Upper lobe of left lung (tissue), 6 donors: ENCODE results near the gene FRYL. TPM values are rescaled to one million over a fixed set of nuclear protein-coding genes. Genes with fewer than 3 reads are reported as not detected.

Source experiments
- ATAC-seq, 2 donors: fragments of 200-7000 bp; cut with Tn5 transposase; one replicate each; pipeline ENCODE4 v1.9.1; 2022; ENCODE audit warnings: mild to moderate bottlenecking in 2 of 2, moderate library complexity in 2 of 2; ENCODE audit not compliant: low FRiP score in 2 of 2
- DNase-seq, 2 donors: peaks; one replicate each; pipeline ENCODE4 v3.0.0-alpha.2; 2019 to 2020
- H3K27ac ChIP-seq, 4 donors: fragments of 200-600 bp; sonication (generic); one replicate each; pipeline ENCODE4 v1.5.1; 2016 to 2019
- H3K27me3 ChIP-seq, 4 donors: fragments of 200-600 bp; sonication (generic); one replicate each; pipeline ENCODE4 v1.5.1; 2017 to 2019
- H3K36me3 ChIP-seq, 4 donors: fragments of 200-600 bp; sonication (generic); one replicate each; pipeline ENCODE4 v1.5.1; 2016 to 2019
- H3K4me1 ChIP-seq, 4 donors: fragments of 200-600 bp; sonication (generic); one replicate each; pipeline ENCODE4 v1.5.1; 2018 to 2019
- H3K4me3 ChIP-seq, 4 donors: fragments of 200-600 bp; sonication (generic); one replicate each; pipeline ENCODE4 v1.5.1; 2017 to 2019; ENCODE audit warnings: mild to moderate bottlenecking in 2 of 4, moderate library complexity in 1 of 4
- H3K9me3 ChIP-seq, 4 donors: fragments of 200-600 bp; sonication (generic); one replicate each; pipeline ENCODE4 v1.5.1; 2018 to 2019
- CTCF ChIP-seq, 6 experiments: fragments of 450-650 bp in 4 of 6; fragments of 200-600 bp in 2 of 6; sonication (generic) in 2 of 6; IDR thresholded peaks; one replicate each; pipeline ENCODE4 v1.5.1; 2016 to 2019; ENCODE audit warnings: antibody characterized with exemption in 6 of 6
- EP300 ChIP-seq, 4 donors: sonication (generic); formaldehyde crosslinking; IDR thresholded peaks; one replicate each; pipeline ENCODE4 v1.5.1; 2017; ENCODE audit warnings: antibody characterized with exemption in 4 of 4, control low read depth in 2 of 4
- POLR2A ChIP-seq, 4 donors: fragments of 450-650 bp; IDR thresholded peaks; one replicate each; pipeline ENCODE4 v1.5.1; 2016 to 2017; ENCODE audit warnings: antibody characterized with exemption in 4 of 4, mild to moderate bottlenecking in 2 of 4
- POLR2AphosphoS5 ChIP-seq, 2 donors: sonication (generic); formaldehyde crosslinking; IDR thresholded peaks; one replicate each; pipeline ENCODE4 v1.5.1; 2017; ENCODE audit warnings: antibody characterized with exemption in 2 of 2
- WGBS, 2 donors: methylation state at CpG; one replicate each; pipeline ENCODE4 v1.1.5; 2017 to 2018; 5-methylcytosine and 5-hydroxymethylcytosine counted together
- total RNA-seq, 6 donors: library from RNA; depleted of rRNA in 4 of 6; stranded (reverse); fragments of >200 nt in 4 of 6; gene quantifications; one replicate each; pipeline versions ENCODE4 v1.1.0 to v1.2.1, GENCODE V29; 2016 to 2021
- donor health status: DM: no; HTN: no; CAD: no; lungs with moderate emphysema.
- donor health status: DM: no; HTN: yes; CAD: no; lungs with severe emphysema.

Gene FRYL
- total RNA-seq, 6 donors from 2014 or later = 48.6 to 96.9 (median 69.2) TPM

- H3K4me1 ChIP-seq = no peaks in the 10 kb centered on the region
- H3K36me3 ChIP-seq = peaks cover 37 to 90% (median 64%) of the 10 kb centered on the region in 4 donors
- WGBS, 2 donors = 96 to 97% methylated on average over 3 of the region's 3 CpGs
- H3K9me3 ChIP-seq = no peaks in the 10 kb centered on the region
- TF ChIP-seq EP300 (IDR thresholded peaks at IDR 0.05) = no peak
- TF ChIP-seq POLR2A (IDR thresholded peaks at IDR 0.05) = no peak
- TF ChIP-seq CTCF (IDR thresholded peaks at IDR 0.05) = no peak
- no peak for TF ChIP-seq POLR2AphosphoS5 (IDR thresholded peaks at IDR 0.05)
- H3K4me3 ChIP-seq = no peak overlapping the region
- H3K27me3 ChIP-seq = no peaks in the 10 kb centered on the region
- no peak for ATAC-seq
- H3K27ac ChIP-seq = no peak overlapping the region
- DNase-seq = no peak
These were observed 261.9 kb downstream of the FRYL start for GRCh38 chr4:48518143-48518542.

DNA sequence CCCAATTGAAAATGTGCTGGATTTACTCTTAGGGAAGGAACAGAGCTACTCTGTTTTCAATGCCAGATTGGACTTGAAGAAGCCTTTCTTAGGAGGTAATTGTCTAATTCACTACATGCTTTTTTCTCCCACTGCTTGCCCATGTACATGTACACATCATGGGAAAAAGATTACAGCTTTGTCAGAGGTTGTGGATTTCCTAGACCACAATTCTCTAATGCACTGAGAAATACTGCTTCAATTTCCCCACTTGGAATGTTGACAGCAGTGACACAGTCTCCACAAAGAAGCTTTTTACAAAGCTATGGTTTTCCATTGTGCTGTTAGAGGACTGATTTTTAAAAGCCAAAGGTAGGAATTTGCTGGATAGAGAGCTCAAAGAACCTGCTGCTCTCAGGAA is 270.5 kb downstream of the FRYL start:
- Histone ChIP-seq H3K9me3 (no peaks in the 10 kb centered on the region), H3K36me3 (peaks cover 33 to 88% (median 52%) of the 10 kb centered on the region in 4 donors), H3K27me3 (no peaks in the 10 kb centered on the region), H3K27ac (no peak overlapping the region), H3K4me1 (no peaks in the 10 kb centered on the region), H3K4me3 (no peak overlapping the region)
- TF ChIP-seq POLR2A (IDR thresholded peaks at IDR 0.05) = no peak
- no peak for TF ChIP-seq POLR2AphosphoS5 (IDR thresholded peaks at IDR 0.05)
- no peak for TF ChIP-seq EP300 (IDR thresholded peaks at IDR 0.05)
- TF ChIP-seq CTCF (IDR thresholded peaks at IDR 0.05) = no peak
- ATAC-seq (no peak), DNase-seq (no peak)

DNA sequence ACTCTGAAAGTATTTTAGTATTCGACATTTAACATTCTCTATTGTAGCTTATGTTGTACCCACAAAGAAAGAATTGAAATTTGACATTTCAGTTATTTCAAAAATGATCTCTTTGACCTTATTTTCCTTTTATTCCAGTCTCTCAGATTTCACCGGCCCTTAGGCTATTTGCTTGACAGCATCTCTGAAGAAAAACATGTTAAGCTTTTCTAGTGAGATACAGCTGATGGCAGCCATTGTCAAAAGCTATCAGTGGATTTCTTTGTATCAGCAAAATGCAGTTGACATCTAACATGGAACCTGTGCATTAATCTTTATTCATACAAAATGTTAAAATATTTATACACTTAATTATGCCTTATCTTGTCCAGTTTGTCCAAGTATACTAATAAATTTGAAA is 273.4 kb downstream of the FRYL start:
- no peak overlapping the region for H3K27ac ChIP-seq
- no peak overlapping the region for H3K4me3 ChIP-seq
- WGBS, 2 donors = 88 to 92% methylated on average over 2 of the region's 2 CpGs
- no peaks in the 10 kb centered on the region for H3K9me3 ChIP-seq
- DNase-seq (no peak), ATAC-seq (no peak)
- no peaks in the 10 kb centered on the region for H3K27me3 ChIP-seq
- TF ChIP-seq POLR2AphosphoS5 (IDR thresholded peaks at IDR 0.05) (no peak), POLR2A (IDR thresholded peaks at IDR 0.05) (no peak), EP300 (IDR thresholded peaks at IDR 0.05) (no peak), CTCF (IDR thresholded peaks at IDR 0.05) (no peak)
- peaks cover 20 to 78% (median 34%) of the 10 kb centered on the region in 4 donors for H3K36me3 ChIP-seq
- no peaks in the 10 kb centered on the region for H3K4me1 ChIP-seq

GRCh38 chr4:48504352-48504751 is 275.7 kb downstream of the FRYL start:
- Histone ChIP-seq H3K27ac (no peak overlapping the region), H3K9me3 (no peaks in the 10 kb centered on the region), H3K4me1 (no peaks in the 10 kb centered on the region), H3K27me3 (no peaks in the 10 kb centered on the region), H3K4me3 (no peak overlapping the region), H3K36me3 (peaks cover 2 to 76% (median 26%) of the 10 kb centered on the region in 4 donors)
- TF ChIP-seq POLR2AphosphoS5 (IDR thresholded peaks at IDR 0.05) (no peak), POLR2A (IDR thresholded peaks at IDR 0.05) (no peak), CTCF (IDR thresholded peaks at IDR 0.05) (no peak), EP300 (IDR thresholded peaks at IDR 0.05) (no peak)
- WGBS, 2 donors = 68 to 79% methylated on average over 1 of the region's 1 CpG
- DNase-seq (no peak), ATAC-seq (no peak)

DNA sequence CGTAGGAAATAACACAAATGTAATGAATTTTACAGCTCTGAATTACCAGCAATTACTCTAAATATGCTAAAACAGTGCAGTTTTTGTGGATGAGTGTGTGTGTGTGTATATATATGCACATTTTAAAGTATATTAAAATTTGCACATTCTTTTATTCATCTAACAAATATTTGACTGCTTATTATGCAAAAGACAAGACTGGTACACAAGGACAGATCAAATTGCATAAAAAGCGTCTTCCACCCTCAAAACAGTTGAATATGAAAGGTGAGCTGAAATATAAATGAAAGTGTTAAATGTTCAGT is 276.1 kb downstream of the FRYL start:
- WGBS, 2 donors = 89 to 100% methylated on average over 2 of the region's 2 CpGs
- H3K4me3 ChIP-seq = no peak overlapping the region
- TF ChIP-seq POLR2AphosphoS5 (IDR thresholded peaks at IDR 0.05) (no peak), POLR2A (IDR thresholded peaks at IDR 0.05) (no peak), CTCF (IDR thresholded peaks at IDR 0.05) (no peak), EP300 (IDR thresholded peaks at IDR 0.05) (no peak)
- H3K27me3 ChIP-seq = no peaks in the 10 kb centered on the region
- ATAC-seq (no peak), DNase-seq (no peak)
- H3K9me3 ChIP-seq = no peaks in the 10 kb centered on the region
- peaks cover 2 to 76% (median 28%) of the 10 kb centered on the region in 4 donors for H3K36me3 ChIP-seq
- no peak overlapping the region for H3K27ac ChIP-seq
- no peaks in the 10 kb centered on the region for H3K4me1 ChIP-seq
